B cell (primary cell): Measurements from ENCODE around the gene JPT2. TPM values are rescaled to one million over a fixed set of nuclear protein-coding genes. Genes with fewer than 3 reads are reported as not detected.

Source experiments
- ATAC-seq: fragments of 200-7000 bp; cut with Tn5 transposase; one replicate; pipeline ENCODE4 v1.10.0; 2021; ENCODE audit warnings: low read depth, mild to moderate bottlenecking, moderate number of reproducible peaks, moderate library complexity
- CTCF ChIA-PET: fragments of 350-600 bp; sonication (Branson Sonifier 250); formaldehyde crosslinking; loops from one replicate; lab custom pipeline; 2021; ENCODE audit warnings: antibody characterized with exemption, inconsistent platforms; lab: Charles Lee
- POLR2A ChIA-PET: fragments of 350-600 bp; sonication (Branson Sonifier 250); formaldehyde crosslinking; loops from one replicate; lab custom pipeline; 2021; ENCODE audit warnings: antibody characterized with exemption; lab: Charles Lee
- DNase-seq: peaks from one replicate; pipeline ENCODE4 v3.0.0; 2013
- H2AFZ ChIP-seq: 2 replicates; pipeline ENCODE4 v1.6.1; 2012; ENCODE audit warnings: mild to moderate bottlenecking, low read depth, low read length; ENCODE audit not compliant: insufficient read depth, poor library complexity, severe bottlenecking
- H3K27ac ChIP-seq, 2 donors: 1 replicate in 1 of 2; 2 replicates in 1 of 2; pipeline ENCODE4 v1.5.1; 2012 to 2013; ENCODE audit warnings: low read length in 2 of 2, mild to moderate bottlenecking in 2 of 2, moderate library complexity in 1 of 2
- H3K27me3 ChIP-seq, 4 experiments: fragments of 200-600 bp in 1 of 4; sonication (generic) in 1 of 4; replicated peaks in 1 of 4; 1 replicate in 2 of 4; 2 replicates in 2 of 4; pipeline versions ENCODE4 v1.6.1 to v1.7.0; 2013 to 2016; ENCODE audit warnings: low read length in 3 of 4, mild to moderate bottlenecking in 2 of 4, mixed read lengths in 1 of 4, moderate library complexity in 1 of 4; ENCODE audit not compliant: insufficient read depth in 4 of 4, control insufficient read depth in 3 of 4; ENCODE audit errors: control extremely low read depth in 1 of 4
- H3K36me3 ChIP-seq, 2 experiments: replicated peaks in 1 of 2; 1 replicate in 1 of 2; 2 replicates in 1 of 2; pipeline versions ENCODE4 v1.6.1 to v1.7.1; 2013; ENCODE audit warnings: low read length in 1 of 2; ENCODE audit not compliant: insufficient read depth in 2 of 2, control insufficient read depth in 1 of 2; ENCODE audit errors: control extremely low read depth in 1 of 2, extremely low read depth in 1 of 2
- H3K4me1 ChIP-seq, 2 donors: fragments of 200-600 bp in 1 of 2; sonication (generic) in 1 of 2; 1 replicate in 1 of 2; 2 replicates in 1 of 2; pipeline versions ENCODE4 v1.5.1 to v1.6.1; 2013 to 2017; ENCODE audit warnings: low read length in 2 of 2; ENCODE audit not compliant: control insufficient read depth in 2 of 2, insufficient read depth in 2 of 2
- H3K4me2 ChIP-seq: replicated peaks from 2 replicates; pipeline ENCODE3; 2012; ENCODE audit warnings: mild to moderate bottlenecking, low read depth, low read length; ENCODE audit not compliant: poor library complexity, severe bottlenecking
- H3K4me3 ChIP-seq, 5 experiments: fragments of 200-600 bp in 1 of 5; sonication (generic) in 1 of 5; 1 replicate in 3 of 5; 2 replicates in 2 of 5; pipeline versions ENCODE4 v1.5.1 to v1.7.0; 2011 to 2016; ENCODE audit warnings: low read length in 4 of 5, mild to moderate bottlenecking in 4 of 5, low read depth in 2 of 5, control low read depth in 1 of 5, moderate library complexity in 1 of 5; ENCODE audit not compliant: insufficient read depth in 1 of 5; ENCODE audit errors: control extremely low read depth in 1 of 5, extremely low read depth in 1 of 5
- H3K79me2 ChIP-seq: fragments of 200-600 bp; sonication (generic); one replicate; pipeline ENCODE4 v1.6.0; 2016; ENCODE audit warnings: low read length; ENCODE audit not compliant: control insufficient read depth, insufficient read depth
- H3K9ac ChIP-seq: fragments of 200-600 bp; sonication (generic); 2 replicates; pipeline ENCODE4 v1.6.1; 2017; ENCODE audit warnings: mild to moderate bottlenecking, low read length, moderate library complexity
- H3K9me3 ChIP-seq, 3 donors: one replicate each; pipeline versions ENCODE4 v1.6.1 to v1.7.1; 2013; ENCODE audit warnings: low read length in 2 of 3; ENCODE audit not compliant: control insufficient read depth in 2 of 3, insufficient read depth in 1 of 3; ENCODE audit errors: control extremely low read depth in 1 of 3
- H4K20me1 ChIP-seq: 2 replicates; pipeline ENCODE4 v1.6.0; 2012; ENCODE audit warnings: mild to moderate bottlenecking, low read length; ENCODE audit not compliant: insufficient read depth, control insufficient read depth, poor library complexity, severe bottlenecking
- H3K27ac Mint-ChIP-seq: one replicate; pipeline ENCODE4 v1.8.0; 2021; ENCODE audit warnings: mixed read lengths
- H3K27me3 Mint-ChIP-seq: one replicate; pipeline ENCODE4 v1.8.0; 2021; ENCODE audit warnings: mixed read lengths
- H3K4me1 Mint-ChIP-seq: one replicate; pipeline ENCODE4 v1.8.0; 2021; ENCODE audit warnings: mixed read lengths
- H3K4me3 Mint-ChIP-seq: one replicate; pipeline ENCODE4 v1.8.0; 2021; ENCODE audit warnings: mixed read lengths
- H3K9me3 Mint-ChIP-seq: one replicate; pipeline ENCODE4 v1.8.0; 2022; ENCODE audit warnings: mixed read lengths; ENCODE audit not compliant: insufficient read depth
- CTCF ChIP-seq: fragments of 200-600 bp; IDR thresholded peaks from one replicate; pipeline ENCODE4 v1.8.0; 2022; ENCODE audit warnings: antibody characterized with exemption, mild to moderate bottlenecking
- EZH2 ChIP-seq: IDR thresholded peaks from 2 replicates; pipeline ENCODE4 v1.6.1; 2012; ENCODE audit warnings: borderline replicate concordance, low read depth, mild to moderate bottlenecking, moderate library complexity, low read length; ENCODE audit not compliant: insufficient read depth, poor library complexity, severe bottlenecking
- WGBS: methylation state at CpG from one replicate; pipeline ENCODE4 v1.1.5; 2013; ENCODE audit warnings: missing lambda C conversion rate; ENCODE audit not compliant: insufficient coverage; 5-methylcytosine and 5-hydroxymethylcytosine counted together
- intact Hi-C: fragments of 100-400 bp; cut with micrococcal nuclease; formaldehyde crosslinking; loops from one replicate; pipeline ENCODE4 v1.10.0; 2022
- polyA plus RNA-seq: library from polyadenylated mRNA; depleted of rRNA; stranded (reverse); fragments of >200 nt; gene quantifications from 2 replicates; pipeline ENCODE4 v1.2.3, GENCODE V29; 2012
- total RNA-seq, 2 donors: library from RNA; stranded (reverse); fragments of 120-200 nt in 1 of 2; gene quantifications; 1 replicate in 1 of 2; 2 replicates in 1 of 2; pipeline versions ENCODE4 v1.2.3 to v1.2.4, GENCODE V29; 2013 to 2022

Gene JPT2
- total and polyA plus RNA-seq, 2 donors (not counting 1 experiment from before 2014, with no cell fraction given), result 10.7 to 45.7 TPM

- no peak for ATAC-seq
- H3K79me2 ChIP-seq, result peaks cover 25% of the 10 kb centered on the region
- Mint-ChIP-seq H3K9me3 (no peaks in the 10 kb centered on the region), H3K4me1 (peaks cover 19% of the 10 kb centered on the region), H3K4me3 (no peak overlapping the region), H3K27ac (no peak overlapping the region), H3K27me3 (no peaks in the 10 kb centered on the region)
- TF ChIP-seq CTCF (no peak), EZH2 (no peak)
- ChIA-PET POLR2A (no interaction called here), CTCF (interaction anchor here (1.2 kb wide), 1 partner anchor 405 kb away, joined by 3 read pairs; no protein-coding TSS in a partner anchor)
- H3K4me2 ChIP-seq, result no peak overlapping the region
- no peaks in the 10 kb centered on the region for H3K27me3 ChIP-seq
- H3K9ac ChIP-seq, result no peak overlapping the region
- H3K4me3 ChIP-seq, result no peak overlapping the region
- no peaks in the 10 kb centered on the region for H3K9me3 ChIP-seq
- peaks cover 2 to 49% of the 10 kb centered on the region in 2 experiments for H3K36me3 ChIP-seq
- intact Hi-C loops, result no loop called here
- WGBS, result 100% methylated on average over 1 of the region's 1 CpG
- H4K20me1 ChIP-seq, result peaks cover 6% of the 10 kb centered on the region
- H2AFZ ChIP-seq, result no peak overlapping the region
- H3K27ac ChIP-seq, result no peak overlapping the region
- no peak for DNase-seq
- peaks cover 19 to 25% of the 10 kb centered on the region in 2 donors for H3K4me1 ChIP-seq
These were observed 26.1 kb upstream of the JPT2 start for GRCh38 chr16:1651974-1652312.

- Mint-ChIP-seq H3K27ac (no peak overlapping the region), H3K4me3 (no peak overlapping the region), H3K27me3 (no peaks in the 10 kb centered on the region), H3K9me3 (no peaks in the 10 kb centered on the region), H3K4me1 (peaks cover 14% of the 10 kb centered on the region)
- WGBS, result 96% methylated on average over 15 of the region's 15 CpGs
- no peaks in the 10 kb centered on the region for H3K27me3 ChIP-seq
- H3K9ac ChIP-seq, result no peak overlapping the region
- ATAC-seq (no peak), DNase-seq (no peak)
- peaks cover 6% of the 10 kb centered on the region for H4K20me1 ChIP-seq
- CTCF ChIA-PET, result interaction anchor here (1.2 kb wide), 1 partner anchor 406 kb away, joined by 3 read pairs; no protein-coding TSS in a partner anchor
- no peaks in the 10 kb centered on the region for H3K9me3 ChIP-seq
- intact Hi-C loops, result no loop called here
- POLR2A ChIA-PET, result interaction anchor here (0.6 kb wide), 1 partner anchor 382 kb away, joined by 4 read pairs; no protein-coding TSS in a partner anchor
- H3K27ac ChIP-seq, result no peak overlapping the region
- H3K4me3 ChIP-seq, result no peak overlapping the region
- H3K4me2 ChIP-seq, result no peak overlapping the region
- peaks cover 2 to 58% of the 10 kb centered on the region in 2 experiments for H3K36me3 ChIP-seq
- no peak overlapping the region for H2AFZ ChIP-seq
- peaks cover 13 to 14% of the 10 kb centered on the region in 2 donors for H3K4me1 ChIP-seq
- peaks cover 35% of the 10 kb centered on the region for H3K79me2 ChIP-seq
- TF ChIP-seq CTCF, result no peak
- TF ChIP-seq EZH2, result no peak
These were observed 25.1 kb upstream of the JPT2 start for GRCh38 chr16:1653023-1653422.
